CD4-positive, alpha-beta T cell (primary cell): ENCODE measurements around the gene NR1H4. TPM values are rescaled to one million over a fixed set of nuclear protein-coding genes. Genes with fewer than 3 reads are reported as not detected.

ENCODE experiments used
- ATAC-seq: fragments of 200-7000 bp; cut with Tn5 transposase; one replicate; pipeline ENCODE4 v1.10.0; 2022; ENCODE audit warnings: mild to moderate bottlenecking; ENCODE audit not compliant: poor library complexity
- CTCF ChIA-PET: fragments of 350-600 bp; sonication (Branson Sonifier 250); formaldehyde crosslinking; loops from one replicate; lab custom pipeline; 2021; ENCODE audit warnings: antibody characterized with exemption, inconsistent platforms; lab: Charles Lee
- POLR2A ChIA-PET: fragments of 350-600 bp; sonication (Branson Sonifier 250); formaldehyde crosslinking; loops from one replicate; lab custom pipeline; 2021; ENCODE audit warnings: antibody characterized with exemption, inconsistent platforms; lab: Charles Lee
- DNase-seq, 14 experiments: peaks; one replicate each; pipeline ENCODE4 v3.0.0-alpha.2; 2013 to 2020; ENCODE audit warnings: mixed read lengths in 2 of 14
- H3K27ac ChIP-seq, 2 donors: one replicate each; pipeline versions ENCODE4 v1.5.1 to v1.7.0; 2013; ENCODE audit warnings: low read length in 2 of 2, low read depth in 1 of 2, mild to moderate bottlenecking in 1 of 2
- H3K27me3 ChIP-seq, 2 experiments: 1 replicate in 1 of 2; 2 replicates in 1 of 2; pipeline versions ENCODE4 v1.6.1 to v1.7.0; 2013; ENCODE audit warnings: low read length in 2 of 2, control low read depth in 1 of 2, mild to moderate bottlenecking in 1 of 2, moderate library complexity in 1 of 2; ENCODE audit not compliant: insufficient read depth in 2 of 2, control insufficient read depth in 1 of 2
- H3K36me3 ChIP-seq: one replicate; pipeline ENCODE4 v1.6.1; 2013; ENCODE audit warnings: low read length, control low read depth; ENCODE audit not compliant: insufficient read depth
- H3K4me1 ChIP-seq: one replicate; pipeline ENCODE4 v1.6.1; 2013; ENCODE audit warnings: low read length, control low read depth; ENCODE audit not compliant: insufficient read depth
- H3K4me3 ChIP-seq: one replicate; pipeline ENCODE4 v1.5.1; 2013; ENCODE audit warnings: mild to moderate bottlenecking, low read length, moderate library complexity
- H3K9me3 ChIP-seq, 2 experiments: 1 replicate in 1 of 2; 2 replicates in 1 of 2; pipeline versions ENCODE4 v1.6.1 to v1.7.0; 2013; ENCODE audit warnings: low read length in 2 of 2, mild to moderate bottlenecking in 2 of 2, control low read depth in 1 of 2, moderate library complexity in 1 of 2; ENCODE audit not compliant: control insufficient read depth in 1 of 2, insufficient read depth in 1 of 2
- H3K27ac Mint-ChIP-seq: one replicate; pipeline ENCODE4 v1.8.0; 2020; ENCODE audit warnings: mixed read lengths
- H3K27me3 Mint-ChIP-seq: one replicate; pipeline ENCODE4 v1.8.0; 2021; ENCODE audit warnings: mixed read lengths
- H3K36me3 Mint-ChIP-seq: one replicate; pipeline ENCODE4 v1.8.0; 2021; ENCODE audit warnings: low read depth, mixed read lengths
- H3K4me1 Mint-ChIP-seq: one replicate; pipeline ENCODE4 v1.8.0; 2021; ENCODE audit warnings: low read depth, mixed read lengths
- H3K4me3 Mint-ChIP-seq: one replicate; pipeline ENCODE4 v1.8.0; 2020; ENCODE audit warnings: mild to moderate bottlenecking, mixed read lengths
- H3K9me3 Mint-ChIP-seq: one replicate; pipeline ENCODE4 v1.8.0; 2020; ENCODE audit warnings: mixed read lengths
- intact Hi-C, 2 experiments: fragments of 100-400 bp; cut with DNase I in 1 of 2; cut with micrococcal nuclease in 1 of 2; formaldehyde crosslinking; loops; one replicate each; pipeline versions ENCODE4 v1.15.1 to v1.9.0; 2023 to 2025; cut with DNase I, micrococcal nuclease
- total RNA-seq, 174 experiments: library from RNA in 2 of 174; stranded (reverse) in 2 of 174; gene quantifications; one replicate each; pipeline ENCODE4 v1.2.3 and lab custom pipeline; 2021 to 2026
- TF ChIP-seq, protein P1 (sequence below): fragments of 200-600 bp; IDR thresholded peaks from one replicate; pipeline ENCODE4 v1.8.0; 2022; ENCODE audit warnings: antibody characterized with exemption, mild to moderate bottlenecking

NR1H4 gene
- total RNA-seq, 2 experiments from 2014 or later: not detected

DNA sequence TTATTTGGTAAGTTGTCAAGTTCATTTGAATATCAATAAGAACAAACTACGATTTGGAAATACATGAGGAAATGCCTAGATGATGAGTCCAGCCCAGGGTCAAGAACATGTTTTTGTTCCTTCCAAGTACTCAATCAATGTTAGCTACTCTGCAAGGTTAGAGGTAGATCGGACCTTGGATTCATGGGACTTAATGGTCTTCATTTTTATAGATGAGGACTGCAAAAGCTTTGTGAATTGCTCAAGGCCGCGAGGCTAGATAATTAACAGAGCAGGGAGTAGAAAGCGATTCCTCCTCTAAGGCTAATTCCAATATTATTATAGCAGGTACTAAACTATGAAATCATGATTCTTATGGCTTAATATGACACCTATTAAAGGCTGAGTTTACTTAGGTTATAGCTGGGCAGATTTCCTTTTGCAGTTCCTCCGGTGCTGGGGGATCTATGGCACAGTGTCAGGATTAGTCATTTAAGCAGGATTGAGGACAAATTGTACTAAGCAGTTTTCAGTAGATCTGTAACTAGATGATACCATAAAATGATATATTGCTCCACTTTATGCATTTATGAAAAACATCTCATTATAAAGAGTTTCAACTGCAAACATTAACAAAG is 19.8 kb downstream of the NR1H4 start:
- intact Hi-C loops: no loop called here
- Mint-ChIP-seq H3K4me3 (no peak overlapping the region), H3K9me3 (no peaks in the 10 kb centered on the region), H3K4me1 (no peaks in the 10 kb centered on the region), H3K27ac (no peak overlapping the region), H3K36me3 (no peaks in the 10 kb centered on the region), H3K27me3 (peaks cover 4% of the 10 kb centered on the region)
- Histone ChIP-seq H3K4me3 (no peak overlapping the region), H3K4me1 (no peaks in the 10 kb centered on the region), H3K9me3 (no peaks in the 10 kb centered on the region), H3K27ac (no peak overlapping the region), H3K27me3 (no peaks in the 10 kb centered on the region), H3K36me3 (no peaks in the 10 kb centered on the region)
- ChIA-PET POLR2A (no interaction called here), CTCF (interaction anchor here (0.5 kb wide), 1 partner anchor 452 kb away, joined by 3 read pairs; no protein-coding TSS in a partner anchor)
- ATAC-seq (no peak), DNase-seq (no peak)
- TF ChIP-seq, protein P1, sequence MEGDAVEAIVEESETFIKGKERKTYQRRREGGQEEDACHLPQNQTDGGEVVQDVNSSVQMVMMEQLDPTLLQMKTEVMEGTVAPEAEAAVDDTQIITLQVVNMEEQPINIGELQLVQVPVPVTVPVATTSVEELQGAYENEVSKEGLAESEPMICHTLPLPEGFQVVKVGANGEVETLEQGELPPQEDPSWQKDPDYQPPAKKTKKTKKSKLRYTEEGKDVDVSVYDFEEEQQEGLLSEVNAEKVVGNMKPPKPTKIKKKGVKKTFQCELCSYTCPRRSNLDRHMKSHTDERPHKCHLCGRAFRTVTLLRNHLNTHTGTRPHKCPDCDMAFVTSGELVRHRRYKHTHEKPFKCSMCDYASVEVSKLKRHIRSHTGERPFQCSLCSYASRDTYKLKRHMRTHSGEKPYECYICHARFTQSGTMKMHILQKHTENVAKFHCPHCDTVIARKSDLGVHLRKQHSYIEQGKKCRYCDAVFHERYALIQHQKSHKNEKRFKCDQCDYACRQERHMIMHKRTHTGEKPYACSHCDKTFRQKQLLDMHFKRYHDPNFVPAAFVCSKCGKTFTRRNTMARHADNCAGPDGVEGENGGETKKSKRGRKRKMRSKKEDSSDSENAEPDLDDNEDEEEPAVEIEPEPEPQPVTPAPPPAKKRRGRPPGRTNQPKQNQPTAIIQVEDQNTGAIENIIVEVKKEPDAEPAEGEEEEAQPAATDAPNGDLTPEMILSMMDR: no peak

DNA sequence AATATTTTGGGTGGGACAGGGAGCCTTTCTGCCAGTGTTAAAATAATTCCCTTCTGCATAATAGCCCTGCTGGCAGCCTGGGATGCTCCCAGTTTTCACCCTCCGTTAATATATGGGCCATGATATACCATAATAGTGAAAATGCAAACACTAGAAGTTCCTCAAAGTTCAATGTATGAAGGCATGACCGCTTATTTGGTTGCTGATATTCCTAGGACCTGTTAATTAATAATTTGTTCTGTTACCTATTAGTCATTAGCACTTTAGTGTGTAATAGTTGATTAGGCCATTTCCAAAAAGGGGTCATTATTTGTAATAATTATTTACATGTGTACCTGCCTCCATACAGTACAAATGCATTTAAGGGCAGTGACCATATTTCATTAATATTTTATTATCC is 20.4 kb downstream of the NR1H4 start:
- ATAC-seq: no peak
- H3K4me1 ChIP-seq: no peaks in the 10 kb centered on the region
- H3K27me3 ChIP-seq: no peaks in the 10 kb centered on the region
- H3K36me3 ChIP-seq: no peaks in the 10 kb centered on the region
- no peaks in the 10 kb centered on the region for H3K36me3 Mint-ChIP-seq
- ChIA-PET POLR2A (no interaction called here), CTCF (interaction anchor here (0.5 kb wide), 1 partner anchor 452 kb away, joined by 3 read pairs; no protein-coding TSS in a partner anchor)
- no peak overlapping the region for H3K4me3 Mint-ChIP-seq
- H3K4me3 ChIP-seq: no peak overlapping the region
- TF ChIP-seq, protein P1: no peak
- H3K9me3 ChIP-seq: no peaks in the 10 kb centered on the region
- peaks cover 4% of the 10 kb centered on the region for H3K27me3 Mint-ChIP-seq
- no peaks in the 10 kb centered on the region for H3K9me3 Mint-ChIP-seq
- DNase-seq: no peak
- H3K27ac Mint-ChIP-seq: no peak overlapping the region
- intact Hi-C loops: no loop called here
- no peak overlapping the region for H3K27ac ChIP-seq
- H3K4me1 Mint-ChIP-seq: no peaks in the 10 kb centered on the region

- ATAC-seq: no peak
- intact Hi-C loops: no loop called here
- H3K9me3 ChIP-seq: no peaks in the 10 kb centered on the region
- no peak overlapping the region for H3K4me3 ChIP-seq
- DNase-seq: no peak
- H3K4me1 ChIP-seq: no peaks in the 10 kb centered on the region
- H3K27ac Mint-ChIP-seq: no peak overlapping the region
- H3K36me3 Mint-ChIP-seq: no peaks in the 10 kb centered on the region
- H3K4me3 Mint-ChIP-seq: no peak overlapping the region
- peaks cover 4% of the 10 kb centered on the region for H3K27me3 Mint-ChIP-seq
- H3K4me1 Mint-ChIP-seq: no peaks in the 10 kb centered on the region
- CTCF ChIA-PET: no interaction called here
- no peak overlapping the region for H3K27ac ChIP-seq
- H3K27me3 ChIP-seq: no peaks in the 10 kb centered on the region
- H3K9me3 Mint-ChIP-seq: no peaks in the 10 kb centered on the region
- H3K36me3 ChIP-seq: no peaks in the 10 kb centered on the region
- POLR2A ChIA-PET: no interaction called here
- TF ChIP-seq, protein P1: no peak
Measured at GRCh38 chr12:100494538-100494937, 20.9 kb downstream of the NR1H4 start.
